Fibroblast of gingiva (primary cell): ENCODE measurements around the gene TRMU.
A peak's percentile ranks its signal among the peaks of the same experiment; 100 is the strongest.

ENCODE experiments used
- DNase-seq: peaks from one replicate; pipeline ENCODE4 v3.0.0-alpha.2; 2011; ENCODE audit warnings: low read depth

The TRMU gene

GRCh38 chr22:46356496-46357480 is 21.3 kb downstream of the TRMU start:
- no peak for DNase-seq

- DNase-seq = no peak
Measured at GRCh38 chr22:46357711-46358520, 22.4 kb downstream of the TRMU start.

GRCh38 chr22:46358766-46359165 is 23.3 kb downstream of the TRMU start:
- no peak for DNase-seq

- no peak for DNase-seq
Measured at GRCh38 chr22:46359362-46359761, 23.8 kb downstream of the TRMU start.

GRCh38 chr22:46360097-46360496 is 24.6 kb downstream of the TRMU start:
- no peak for DNase-seq

GRCh38 chr22:46360891-46361290 is 25.4 kb downstream of the TRMU start:
- no peak for DNase-seq

GRCh38 chr22:46361826-46362202 is 26.3 kb downstream of the TRMU start:
- DNase-seq = no peak

- DNase-seq = no peak
Measured at GRCh38 chr22:46362203-46362933, 26.9 kb downstream of the TRMU start.

- DNase-seq = no peak
Measured at GRCh38 chr22:46362934-46363515, 27.5 kb downstream of the TRMU start.

- no peak for DNase-seq
Measured at GRCh38 chr22:46363611-46364321, 28.3 kb downstream of the TRMU start.

- no peak for DNase-seq
Measured at GRCh38 chr22:46364341-46365165, 29.0 kb downstream of the TRMU start.

- no peak for DNase-seq
Measured at GRCh38 chr22:46365166-46365624, 29.7 kb downstream of the TRMU start.

GRCh38 chr22:46366327-46366731 is 30.8 kb downstream of the TRMU start:
- DNase-seq = no peak

- DNase-seq = no peak
Measured at GRCh38 chr22:46366801-46367706, 31.5 kb downstream of the TRMU start.

- DNase-seq = peak; percentile 24
Measured at GRCh38 chr22:46367707-46368191, 32.2 kb downstream of the TRMU start.

GRCh38 chr22:46368422-46368821 is 32.9 kb downstream of the TRMU start:
- no peak for DNase-seq

GRCh38 chr22:46368871-46369715 is 33.6 kb downstream of the TRMU start:
- DNase-seq = no peak
